Endothelial cell of umbilical vein (primary cell): ENCODE data around the gene BRF1. TPM values are rescaled to one million over a fixed set of nuclear protein-coding genes. Genes with fewer than 3 reads are reported as not detected.

Source experiments
- BruUV-seq: library from RNA; stranded (reverse); fragments of 400-500 nt; replicated peaks from 2 replicates; lab custom pipeline; 2021; lab: Mats Ljungman, UMichigan
- CTCF ChIA-PET: fragments of 300-600, 350-600 bp; sonication (Branson Sonifier 250); formaldehyde crosslinking; loops from one replicate; lab custom pipeline; 2021; ENCODE audit warnings: antibody characterized with exemption, inconsistent platforms; lab: Charles Lee
- POLR2A ChIA-PET: fragments of 300-600, 350-600 bp; sonication (Branson Sonifier 250); formaldehyde crosslinking; loops from one replicate; lab custom pipeline; 2021; ENCODE audit warnings: antibody characterized with exemption, inconsistent platforms; lab: Charles Lee
- DNase-seq: peaks from one replicate; pipeline ENCODE4 v3.0.0-alpha.2; 2011; ENCODE audit warnings: low read depth, low spot score
- FAIRE-seq: peaks from 2 replicates; lab custom pipeline; 2011; peaks lifted over from hg19 to GRCh38; lab: Jason Lieb, UNC
- H2AFZ ChIP-seq: 2 replicates; pipeline ENCODE4 v1.6.0; 2012; ENCODE audit warnings: low read depth, low read length, control low read depth, inconsistent platforms
- H3K27ac ChIP-seq: 2 replicates; pipeline ENCODE4 v1.5.1; 2011; ENCODE audit warnings: low read depth, mild to moderate bottlenecking, control low read depth, low read length, moderate library complexity; ENCODE audit not compliant: insufficient read depth
- H3K27me3 ChIP-seq, 2 experiments: 2 replicates each; pipeline versions ENCODE4 v1.6.0 to v1.6.1; 2011; ENCODE audit warnings: low read length in 2 of 2, mixed read lengths in 1 of 2; ENCODE audit not compliant: control insufficient read depth in 2 of 2, insufficient read depth in 2 of 2
- H3K36me3 ChIP-seq, 2 experiments: 2 replicates in 1 of 2; 3 replicates in 1 of 2; pipeline ENCODE4 v1.5.1; 2011; ENCODE audit warnings: low read length in 2 of 2, mild to moderate bottlenecking in 1 of 2, moderate library complexity in 1 of 2; ENCODE audit not compliant: control insufficient read depth in 2 of 2, insufficient read depth in 2 of 2; ENCODE audit errors: extremely low read depth in 1 of 2
- H3K4me1 ChIP-seq: 3 replicates; pipeline ENCODE4 v1.5.1; 2011; ENCODE audit warnings: mild to moderate bottlenecking, low read length; ENCODE audit not compliant: control insufficient read depth, insufficient read depth; ENCODE audit errors: extremely low read depth
- H3K4me2 ChIP-seq: 2 replicates; pipeline ENCODE4 v1.6.1; 2011; ENCODE audit warnings: low read length, control low read depth, mixed read lengths; ENCODE audit not compliant: insufficient read depth
- H3K4me3 ChIP-seq, 3 experiments: fragments of 200-600 bp in 1 of 3; sonication (generic), shearing (Covaris generic) in 1 of 3; replicated peaks in 1 of 3; 2 replicates each; pipeline ENCODE4 v1.5.1; 2011 to 2016; ENCODE audit warnings: control low read depth in 3 of 3, low read length in 3 of 3, mild to moderate bottlenecking in 2 of 3, inconsistent platforms in 1 of 3, low read depth in 1 of 3, moderate library complexity in 1 of 3; ENCODE audit not compliant: insufficient read depth in 1 of 3
- H3K79me2 ChIP-seq: 2 replicates; pipeline ENCODE4 v1.6.0; 2012; ENCODE audit warnings: low read length, inconsistent platforms; ENCODE audit not compliant: control insufficient read depth, insufficient read depth
- H3K9ac ChIP-seq: replicated peaks from 2 replicates; pipeline ENCODE3; 2011; ENCODE audit warnings: low read length, control low read depth; ENCODE audit not compliant: insufficient read depth; ENCODE audit errors: extremely low read depth
- H3K9me1 ChIP-seq: replicated peaks from 3 replicates; pipeline ENCODE4 v1.6.0; 2011; ENCODE audit warnings: mild to moderate bottlenecking, low read length; ENCODE audit not compliant: control insufficient read depth, insufficient read depth; ENCODE audit errors: extremely low read depth
- H3K9me3 ChIP-seq: replicated peaks from 2 replicates; pipeline ENCODE4 v1.5.1; 2012; ENCODE audit warnings: low read length, inconsistent platforms; ENCODE audit not compliant: control insufficient read depth, insufficient read depth
- H4K20me1 ChIP-seq: replicated peaks from 2 replicates; pipeline ENCODE3; 2011; ENCODE audit warnings: mild to moderate bottlenecking, low read length; ENCODE audit not compliant: control insufficient read depth, insufficient read depth; ENCODE audit errors: extremely low read depth
- EZH2 ChIP-seq: IDR thresholded peaks from 2 replicates; pipeline ENCODE4 v1.6.1; 2012; ENCODE audit warnings: borderline replicate concordance, low read depth, mild to moderate bottlenecking, moderate library complexity, low read length, inconsistent platforms; ENCODE audit not compliant: severe bottlenecking
- FOS ChIP-seq: IDR thresholded peaks from 2 replicates; pipeline ENCODE4 v1.6.1; 2011; ENCODE audit warnings: mild to moderate bottlenecking, low read length, moderate library complexity, borderline replicate concordance; ENCODE audit not compliant: insufficient read depth
- GATA2 ChIP-seq: IDR thresholded peaks from 2 replicates; pipeline ENCODE4 v1.7.0; 2011; ENCODE audit warnings: low read depth, mild to moderate bottlenecking, moderate library complexity, mixed read lengths, low read length; ENCODE audit not compliant: insufficient read length, insufficient read depth
- JUN ChIP-seq: IDR thresholded peaks from 2 replicates; pipeline ENCODE4 v1.6.1; 2011; ENCODE audit warnings: borderline replicate concordance, low read depth; ENCODE audit not compliant: insufficient read length, insufficient read depth
- MYC ChIP-seq: IDR thresholded peaks from one replicate; pipeline ENCODE4 v1.6.1; 2011; ENCODE audit warnings: mild to moderate bottlenecking, low read depth, low read length
- POLR2A ChIP-seq: IDR thresholded peaks from 2 replicates; pipeline ENCODE4 v1.6.1; 2012; ENCODE audit warnings: low read depth, mild to moderate bottlenecking, control low read depth, low read length
- POLR2AphosphoS5 ChIP-seq: IDR thresholded peaks from 2 replicates; pipeline ENCODE4 v1.6.1; 2012; ENCODE audit warnings: low read depth, mild to moderate bottlenecking, control low read depth, low read length, moderate library complexity; ENCODE audit not compliant: insufficient read depth
- dilution Hi-C: fragments of 300-500 bp; cut with MboI; formaldehyde crosslinking; loops from one replicate; pipeline ENCODE4 v1.15.0; 2019; ENCODE audit warnings: low sequenced_read_pairs; ENCODE audit not compliant: extremely low pct_ligation_motif_present
- intact Hi-C: fragments of 100-400 bp; cut with micrococcal nuclease; formaldehyde crosslinking; loops from one replicate; pipeline ENCODE4 v1.10.0; 2022
- polyA plus RNA-seq, 4 experiments: library from polyadenylated mRNA; depleted of rRNA in 3 of 4; stranded (reverse) in 3 of 4; unstranded in 1 of 4; fragments of >200 nt; gene quantifications; 2 replicates each; pipeline versions ENCODE4 v1.2.1 to v1.2.3, GENCODE V29; 2011 to 2012; ENCODE audit warnings: missing spikeins in 1 of 4
- total RNA-seq: library from RNA; stranded (reverse); gene quantifications from 2 replicates; pipeline ENCODE4 v1.2.3, GENCODE V29; 2021
- TF ChIP-seq, protein P1 (sequence below), 2 donors: IDR thresholded peaks; 1 replicate in 1 of 2; 2 replicates in 1 of 2; pipeline ENCODE4 v1.5.1; 2011; ENCODE audit warnings: low read length in 2 of 2, mild to moderate bottlenecking in 2 of 2, moderate library complexity in 2 of 2, control low read depth in 1 of 2, inconsistent platforms in 1 of 2, low read depth in 1 of 2; ENCODE audit not compliant: insufficient read depth in 1 of 2; ENCODE audit errors: extremely low read depth in 1 of 2
- TF ChIP-seq, protein P2 (sequence below): IDR thresholded peaks from 2 replicates; pipeline ENCODE4 v1.6.1; 2011; ENCODE audit not compliant: insufficient read depth, insufficient read length

The BRF1 gene
- total and polyA plus RNA-seq, 2 donors (not counting 3 experiments of a cell fraction or from before 2014, with no cell fraction given), result 19.0 to 47.2 TPM

- H3K4me1 ChIP-seq, result peaks cover 7% of the 10 kb centered on the region
- ChIA-PET CTCF (no interaction called here), POLR2A (no interaction called here)
- TF ChIP-seq MYC, result no peak
- TF ChIP-seq, protein P1, sequence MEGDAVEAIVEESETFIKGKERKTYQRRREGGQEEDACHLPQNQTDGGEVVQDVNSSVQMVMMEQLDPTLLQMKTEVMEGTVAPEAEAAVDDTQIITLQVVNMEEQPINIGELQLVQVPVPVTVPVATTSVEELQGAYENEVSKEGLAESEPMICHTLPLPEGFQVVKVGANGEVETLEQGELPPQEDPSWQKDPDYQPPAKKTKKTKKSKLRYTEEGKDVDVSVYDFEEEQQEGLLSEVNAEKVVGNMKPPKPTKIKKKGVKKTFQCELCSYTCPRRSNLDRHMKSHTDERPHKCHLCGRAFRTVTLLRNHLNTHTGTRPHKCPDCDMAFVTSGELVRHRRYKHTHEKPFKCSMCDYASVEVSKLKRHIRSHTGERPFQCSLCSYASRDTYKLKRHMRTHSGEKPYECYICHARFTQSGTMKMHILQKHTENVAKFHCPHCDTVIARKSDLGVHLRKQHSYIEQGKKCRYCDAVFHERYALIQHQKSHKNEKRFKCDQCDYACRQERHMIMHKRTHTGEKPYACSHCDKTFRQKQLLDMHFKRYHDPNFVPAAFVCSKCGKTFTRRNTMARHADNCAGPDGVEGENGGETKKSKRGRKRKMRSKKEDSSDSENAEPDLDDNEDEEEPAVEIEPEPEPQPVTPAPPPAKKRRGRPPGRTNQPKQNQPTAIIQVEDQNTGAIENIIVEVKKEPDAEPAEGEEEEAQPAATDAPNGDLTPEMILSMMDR (IDR thresholded peaks at IDR 0.05; ENCODE audit: extremely low read depth in 1 of 2, insufficient read depth in 1 of 2, low read depth in 1 of 2, low read length in 2 of 2), result no peak
- TF ChIP-seq EZH2, result no peak
- no peak for TF ChIP-seq JUN
- no peak for TF ChIP-seq POLR2AphosphoS5
- no peak for TF ChIP-seq POLR2A
- no peak for TF ChIP-seq FOS
- no peak for TF ChIP-seq GATA2
- TF ChIP-seq, protein P2, sequence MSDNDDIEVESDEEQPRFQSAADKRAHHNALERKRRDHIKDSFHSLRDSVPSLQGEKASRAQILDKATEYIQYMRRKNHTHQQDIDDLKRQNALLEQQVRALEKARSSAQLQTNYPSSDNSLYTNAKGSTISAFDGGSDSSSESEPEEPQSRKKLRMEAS, result no peak
- intact Hi-C loops, result loop anchor here (10.0 kb wide), 1 partner anchor 47 kb away; no protein-coding TSS in a partner anchor
- no peak overlapping the region for H3K4me2 ChIP-seq
- H3K9me1 ChIP-seq, result no peaks in the 10 kb centered on the region
- no peak overlapping the region for H2AFZ ChIP-seq
- H4K20me1 ChIP-seq, result no peaks in the 10 kb centered on the region
- DNase-seq (no peak), FAIRE-seq (no peak)
- dilution Hi-C loops, result no loop called here
- no peak overlapping the region for H3K4me3 ChIP-seq
- H3K79me2 ChIP-seq, result peaks cover 15% of the 10 kb centered on the region
- no peaks in the 10 kb centered on the region for H3K27me3 ChIP-seq
- no peaks in the 10 kb centered on the region for H3K9me3 ChIP-seq
- BruUV-seq, result no TSS peak
- no peak overlapping the region for H3K27ac ChIP-seq
- H3K9ac ChIP-seq, result no peak overlapping the region
- H3K36me3 ChIP-seq, result peaks cover 2 to 28% of the 10 kb centered on the region in 2 experiments
Observed at GRCh38 chr14:105251920-105252319, 48.9 kb downstream of the BRF1 start.
